K562 (cell line): ENCODE measurements around the gene SCO1. TPM values are rescaled to one million over a fixed set of nuclear protein-coding genes. Genes with fewer than 3 reads are reported as not detected.

Experiments used
- ATAC-seq: fragments of 200-7000 bp; cut with Tn5 transposase; 3 replicates; pipeline ENCODE4 v1.9.1; 2020; ENCODE audit warnings: moderate library complexity
- BruUV-seq: library from RNA; stranded (reverse); fragments of 400-500 nt; replicated peaks from 2 replicates; lab custom pipeline; 2021; lab: Mats Ljungman, UMichigan
- CTCF ChIA-PET: fragments of 300-600 bp; formaldehyde crosslinking; extraction: SDS; loops from one replicate; lab custom pipeline; 2021; ENCODE audit warnings: low intra/inter-chr PET ratio; lab: Yijun Ruan, JAX
- POLR2A ChIA-PET: fragments of 300-600, 350-650 bp; sonication (Branson Sonifier 250); formaldehyde crosslinking; extraction: SDS; loops from one replicate; lab custom pipeline; 2021; ENCODE audit warnings: antibody characterized with exemption, inconsistent platforms; lab: Yijun Ruan, JAX
- DNase-seq, 4 experiments: peaks; one replicate each; pipeline versions ENCODE4 v3.0.0 to v3.0.0-alpha.2; 2011 to 2018; ENCODE audit warnings: low spot score in 3 of 4, mixed read lengths in 3 of 4; ENCODE audit errors: extremely low read depth in 1 of 4
- FAIRE-seq: peaks from 2 replicates; lab custom pipeline; 2011; peaks lifted over from hg19 to GRCh38; lab: Jason Lieb, UNC
- H2AFZ ChIP-seq: 2 replicates; pipeline ENCODE4 v1.6.0; 2011; ENCODE audit warnings: low read depth, low read length, control low read depth, inconsistent platforms
- H3K27ac ChIP-seq: fragments of 200-600 bp; 3 replicates; pipeline ENCODE4 v1.8.0; 2011; ENCODE audit warnings: low read depth, mild to moderate bottlenecking, control low read depth, inconsistent platforms, low read length, moderate library complexity, mixed read lengths; ENCODE audit errors: extremely low read depth
- H3K27me3 ChIP-seq, 2 experiments: fragments of 300-600 bp in 1 of 2; 2 replicates in 1 of 2; 3 replicates in 1 of 2; pipeline versions ENCODE4 v1.6.0 to v1.8.0; 2011; ENCODE audit warnings: inconsistent platforms in 2 of 2, low read length in 2 of 2, mild to moderate bottlenecking in 1 of 2, mixed read lengths in 1 of 2, moderate library complexity in 1 of 2; ENCODE audit not compliant: control insufficient read depth in 2 of 2, insufficient read depth in 2 of 2
- H3K36me3 ChIP-seq: fragments of 300-600 bp; 3 replicates; pipeline ENCODE4 v1.8.0; 2011; ENCODE audit warnings: mild to moderate bottlenecking, low read length, inconsistent platforms; ENCODE audit not compliant: control insufficient read depth, insufficient read depth
- H3K4me1 ChIP-seq, 2 experiments: fragments of 200-600 bp in 1 of 2; replicated peaks in 1 of 2; 2 replicates in 1 of 2; 3 replicates in 1 of 2; pipeline versions ENCODE4 v1.5.1 to v1.8.0; 2011; ENCODE audit warnings: inconsistent platforms in 2 of 2, low read length in 2 of 2, mild to moderate bottlenecking in 1 of 2, mixed read lengths in 1 of 2, moderate library complexity in 1 of 2; ENCODE audit not compliant: control insufficient read depth in 2 of 2, insufficient read depth in 2 of 2
- H3K4me2 ChIP-seq: 2 replicates; pipeline ENCODE4 v1.6.1; 2011; ENCODE audit warnings: low read length, control low read depth, inconsistent platforms, mixed read lengths; ENCODE audit not compliant: insufficient read depth
- H3K4me3 ChIP-seq: fragments of 200-600 bp; sonication (generic), shearing (Covaris generic); 2 replicates; pipeline ENCODE4 v1.5.1; 2016; ENCODE audit warnings: control low read depth, inconsistent platforms
- H3K79me2 ChIP-seq: fragments of 200-600 bp; 3 replicates; pipeline ENCODE4 v1.8.0; 2011; ENCODE audit warnings: low read length, inconsistent platforms; ENCODE audit not compliant: control insufficient read depth, insufficient read depth
- H3K9ac ChIP-seq, 2 experiments: 2 replicates each; pipeline versions ENCODE4 v1.6.0 to v1.6.1; 2011; ENCODE audit warnings: low read depth in 2 of 2, low read length in 2 of 2, control low read depth in 1 of 2, inconsistent platforms in 1 of 2, mild to moderate bottlenecking in 1 of 2, mixed read lengths in 1 of 2; ENCODE audit not compliant: insufficient read depth in 1 of 2
- H3K9me1 ChIP-seq: one replicate; pipeline ENCODE4 v1.6.0; 2011; ENCODE audit warnings: inconsistent platforms, mild to moderate bottlenecking, low read length, moderate library complexity; ENCODE audit not compliant: control insufficient read depth, insufficient read depth
- H3K9me3 ChIP-seq: replicated peaks from 2 replicates; pipeline ENCODE4 v1.5.1; 2011; ENCODE audit warnings: low read depth, low read length, inconsistent platforms; ENCODE audit not compliant: control insufficient read depth, insufficient read depth
- H4K20me1 ChIP-seq: replicated peaks from 2 replicates; pipeline ENCODE4 v1.6.1; 2011; ENCODE audit warnings: low read length, inconsistent platforms, mixed read lengths; ENCODE audit not compliant: control insufficient read depth, insufficient read depth
- CHD4 ChIP-seq: fragments of 200-600 bp; sonication (generic); IDR thresholded peaks from 3 replicates; pipeline ENCODE4 v1.6.1; 2012; ENCODE audit warnings: low read depth, mild to moderate bottlenecking, mixed read lengths, low read length, inconsistent platforms; ENCODE audit not compliant: insufficient read depth, insufficient replicate concordance, poor library complexity, severe bottlenecking
- EWSR1 ChIP-seq: fragments of 450-650 bp; IDR thresholded peaks from 2 replicates; pipeline ENCODE4 v1.6.1; 2018; ENCODE audit warnings: borderline replicate concordance, mild to moderate bottlenecking, low read depth, moderate library complexity; ENCODE audit not compliant: partially characterized antibody
- FOXK2 ChIP-seq, 2 experiments: fragments of 450-650 bp; IDR thresholded peaks in 1 of 2; conservative IDR thresholded peaks in 1 of 2; 2 replicates each; pipeline ENCODE4 v1.6.1; 2016; ENCODE audit warnings: low read depth in 2 of 2, mild to moderate bottlenecking in 1 of 2
- POLR2AphosphoS5 ChIP-seq: IDR thresholded peaks from 2 replicates; pipeline ENCODE4 v1.6.1; 2011; ENCODE audit warnings: mild to moderate bottlenecking, low read depth, low read length, moderate library complexity; ENCODE audit not compliant: control insufficient read depth, insufficient read depth
- SETDB1 ChIP-seq: IDR thresholded peaks from one replicate; pipeline ENCODE4 v1.6.1; 2012; ENCODE audit warnings: low read length, control low read depth, inconsistent platforms
- SLC30A9 ChIP-seq: fragments of 250-450 bp; sonication (Bioruptor Pico); IDR thresholded peaks from 2 replicates; pipeline ENCODE4 v1.8.0; 2022; ENCODE audit warnings: mild to moderate bottlenecking, moderate library complexity
- ZEB2 ChIP-seq: fragments of 450-650 bp; IDR thresholded peaks from 2 replicates; pipeline ENCODE4 v1.6.1; 2016
- WGBS: fragments of 100-300 bp; shearing (Covaris generic); methylation state at CpG from one replicate; pipeline ENCODE4 v1.1.6; 2016; ENCODE audit warnings: low coverage, mixed read lengths; ENCODE audit not compliant: insufficient coverage; ENCODE audit errors: missing lambda C conversion rate; 5-methylcytosine and 5-hydroxymethylcytosine counted together
- in situ Hi-C: fragments of 300-500 bp; cut with MboI; formaldehyde crosslinking; loops from 4 replicates; pipeline ENCODE4 v1.15.0; 2018; ENCODE audit warnings: inconsistent platforms, mixed read lengths
- intact Hi-C: fragments of 100-400 bp; cut with micrococcal nuclease; formaldehyde crosslinking; loops from 2 replicates; pipeline ENCODE4 v1.14.2; 2022
- polyA plus RNA-seq, 8 experiments: library from polyadenylated mRNA; depleted of rRNA in 4 of 8; stranded (reverse) in 5 of 8; unstranded in 3 of 8; fragments of >200 nt; fragmentation: Nextera tagmentation in 2 of 8; fragmentation: Illumina TruSeq in 1 of 8; extraction: Ambion mirVana in 2 of 8; extraction: Trizol in 1 of 8; gene quantifications; 2 replicates each; pipeline versions ENCODE4 v1.2.1 to v1.2.3, GENCODE V29; 2011 to 2014; ENCODE audit warnings: inconsistent platforms in 1 of 8, missing spikeins in 1 of 8
- total RNA-seq, 7 experiments: library from RNA; depleted of rRNA in 6 of 7; stranded (reverse); fragments of >200 nt in 6 of 7; fragmentation: Illumina TruSeq in 2 of 7; extraction: Trizol in 2 of 7; gene quantifications; 2 replicates each; pipeline versions ENCODE4 v1.2.1 to v1.2.3, GENCODE V29; 2011 to 2021; ENCODE audit warnings: low replicate concordance in 1 of 7

The SCO1 gene
- total and polyA plus RNA-seq, 9 of the 15 experiments (the other 6 are each of a cell fraction or from before 2014, with no cell fraction given) = 7.1 to 40.9 (median 22.1) TPM

DNA sequence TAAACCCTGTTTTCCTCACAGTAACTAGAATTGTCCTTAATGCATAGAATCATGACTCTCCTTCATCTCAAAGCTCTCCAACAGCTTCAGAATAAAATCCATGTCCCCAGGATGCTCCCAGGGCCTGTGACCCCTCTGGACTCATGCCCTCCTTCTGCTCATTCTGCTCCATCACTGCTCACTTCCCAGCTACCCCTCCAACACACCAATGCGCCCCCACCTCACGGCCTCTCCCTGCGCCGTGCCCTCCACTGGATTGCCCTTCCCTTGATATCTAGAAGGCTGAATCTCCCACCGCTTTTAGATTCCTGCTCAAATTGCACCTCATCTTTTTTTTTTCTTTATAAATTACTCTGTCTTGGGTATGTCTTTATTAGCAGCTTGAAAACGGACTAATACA lies 45.1 kb upstream of the SCO1 start:
- intact Hi-C loops = no loop called here
- no peak overlapping the region for H3K9ac ChIP-seq
- H4K20me1 ChIP-seq = no peaks in the 10 kb centered on the region
- H3K79me2 ChIP-seq = no peaks in the 10 kb centered on the region
- FAIRE-seq (no peak), DNase-seq (no peak), ATAC-seq (no peak)
- no peak overlapping the region for H3K27ac ChIP-seq
- no peaks in the 10 kb centered on the region for H3K9me1 ChIP-seq
- WGBS = 0% methylated on average over 2 of the region's 6 CpGs
- BruUV-seq = no TSS peak
- no peak overlapping the region for H2AFZ ChIP-seq
- CTCF ChIA-PET = no interaction called here
- no peak for TF ChIP-seq EWSR1
- TF ChIP-seq CHD4 = no peak
- no peak for TF ChIP-seq POLR2AphosphoS5
- TF ChIP-seq, all 486 proteins: peak for 0
- Histone ChIP-seq H3K4me3 (no peak overlapping the region), H3K36me3 (no peaks in the 10 kb centered on the region), H3K27me3 (peaks cover 0 to 9% of the 10 kb centered on the region in 2 experiments; a peak in 2 of 5 replicates), H3K9me3 (no peaks in the 10 kb centered on the region), H3K4me2 (no peak overlapping the region), H3K4me1 (no peaks in the 10 kb centered on the region)
- POLR2A ChIA-PET = no interaction called here
- in situ Hi-C loops = no loop called here

DNA sequence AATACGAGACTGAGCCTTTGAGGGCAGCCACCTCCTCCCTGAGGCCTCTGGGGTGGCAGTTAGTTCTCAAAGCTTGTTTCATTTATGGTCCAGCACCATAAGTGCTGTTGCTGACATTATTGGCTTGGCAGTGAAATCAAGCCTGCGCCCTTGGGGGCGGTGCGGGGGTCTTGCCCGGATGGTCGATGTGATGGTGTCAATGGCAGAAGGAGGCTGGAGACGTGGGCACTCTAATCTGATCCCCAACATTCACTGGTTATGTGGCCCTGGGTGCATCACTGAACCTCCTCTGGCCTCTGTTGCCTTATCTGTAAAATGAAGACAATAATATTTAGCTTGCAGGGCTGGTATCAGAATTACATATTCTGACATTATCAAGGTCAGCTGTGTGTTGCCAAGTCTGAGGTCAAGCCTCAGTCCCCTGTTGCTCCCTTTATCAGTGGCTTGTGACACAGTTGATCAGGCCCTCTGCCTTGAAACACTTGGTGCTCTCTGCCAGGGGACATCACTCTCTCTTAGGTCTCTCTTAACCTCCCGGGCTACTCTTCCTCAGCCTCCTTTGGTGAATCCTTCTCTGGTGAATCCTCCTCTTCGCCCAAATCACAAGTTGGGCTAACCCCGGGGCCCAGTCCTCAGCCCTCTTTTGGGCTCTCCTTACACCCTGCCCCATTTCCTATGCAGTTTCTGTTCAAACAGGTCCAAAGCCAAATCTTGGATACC lies 44.2 kb upstream of the SCO1 start:
- WGBS = 3% methylated on average over 8 of the region's 10 CpGs
- Histone ChIP-seq H3K4me2 (no peak overlapping the region), H3K27me3 (peaks cover 0 to 6% of the 10 kb centered on the region in 2 experiments; a peak in 2 of 5 replicates), H3K36me3 (no peaks in the 10 kb centered on the region), H3K4me1 (no peaks in the 10 kb centered on the region), H3K79me2 (no peaks in the 10 kb centered on the region), H2AFZ (no peak overlapping the region), H3K9me1 (no peaks in the 10 kb centered on the region), H3K4me3 (no peak overlapping the region), H4K20me1 (no peaks in the 10 kb centered on the region), H3K9me3 (no peaks in the 10 kb centered on the region), H3K27ac (no peak overlapping the region), H3K9ac (no peak overlapping the region)
- FAIRE-seq (no peak), DNase-seq (no peak), ATAC-seq (no peak)
- no TSS peak for BruUV-seq
- ChIA-PET POLR2A (interaction anchor here (0.6 kb wide), 1 partner anchor 1466 kb away, joined by 4 read pairs; no protein-coding TSS in a partner anchor), CTCF (interaction anchor here (0.6 kb wide), 1 partner anchor 517 kb away, joined by 3 read pairs; no protein-coding TSS in a partner anchor)
- TF ChIP-seq SLC30A9 (CRISPR knock-in tag) (no peak), ZEB2 (no peak), FOXK2 (conservative IDR thresholded peaks at IDR 0.05 in 1 of 2, IDR thresholded peaks at IDR 0.05 in 1 of 2; ENCODE audit: low read depth in 2 of 2) (no peak), SETDB1 (no peak)
- intact Hi-C loops = no loop called here
- in situ Hi-C loops = no loop called here
